Activated CD4-positive, alpha-beta T cell treated with anti-CD3 and anti-CD28 coated beads, Interleukin-2, Interleukin-4, amounts not matched to agents 100 ng/mL and 50 ng/mL, durations not matched to agents 16 hours and 8 hours (primary cell): ENCODE data around the gene CDH13.

Source experiments
- DNase-seq: peaks from one replicate; pipeline ENCODE4 v3.0.0-alpha.2; 2020; ENCODE audit warnings: low spot score

CDH13 gene

GRCh38 chr16:82788919-82789318, 162.2 kb downstream of the CDH13 start:
- DNase-seq, result no peak

- DNase-seq, result no peak
Measured at GRCh38 chr16:82792693-82793092, 165.9 kb downstream of the CDH13 start.

GRCh38 chr16:82793528-82794245, 166.9 kb downstream of the CDH13 start:
- no peak for DNase-seq

- DNase-seq, result no peak
Measured at GRCh38 chr16:82796047-82796446, 169.3 kb downstream of the CDH13 start.

GRCh38 chr16:82801361-82801760, 174.6 kb downstream of the CDH13 start:
- DNase-seq, result peak; percentile 82

GRCh38 chr16:82805866-82806265, 179.1 kb downstream of the CDH13 start:
- no peak for DNase-seq

- no peak for DNase-seq
Measured at GRCh38 chr16:82807311-82807710, 180.5 kb downstream of the CDH13 start.

- DNase-seq, result no peak
Measured at GRCh38 chr16:82808036-82808435, 181.3 kb downstream of the CDH13 start.

GRCh38 chr16:82810077-82810476, 183.3 kb downstream of the CDH13 start:
- DNase-seq, result no peak

GRCh38 chr16:82814059-82814458, 187.3 kb downstream of the CDH13 start:
- no peak for DNase-seq

- no peak for DNase-seq
Measured at GRCh38 chr16:82819286-82819685, 192.5 kb downstream of the CDH13 start.

GRCh38 chr16:82820855-82821254, 194.1 kb downstream of the CDH13 start:
- DNase-seq, result no peak

GRCh38 chr16:82824408-82824807, 197.6 kb downstream of the CDH13 start:
- DNase-seq, result no peak

- DNase-seq, result no peak
Measured at GRCh38 chr16:82829301-82829700, 202.5 kb downstream of the CDH13 start.

- no peak for DNase-seq
Measured at GRCh38 chr16:82830944-82831343, 204.2 kb downstream of the CDH13 start.

GRCh38 chr16:82832821-82833220, 206.1 kb downstream of the CDH13 start:
- DNase-seq, result no peak

- DNase-seq, result no peak
Measured at GRCh38 chr16:82833378-82833993, 206.7 kb downstream of the CDH13 start.

GRCh38 chr16:82834151-82834815, 207.5 kb downstream of the CDH13 start:
- no peak for DNase-seq

- no peak for DNase-seq
Measured at GRCh38 chr16:82835487-82836155, 208.9 kb downstream of the CDH13 start.

- no peak for DNase-seq
Measured at GRCh38 chr16:82841108-82841507, 214.3 kb downstream of the CDH13 start.

- DNase-seq, result no peak
Measured at GRCh38 chr16:82843606-82844271, 217.0 kb downstream of the CDH13 start.

GRCh38 chr16:82845116-82845515, 218.3 kb downstream of the CDH13 start:
- no peak for DNase-seq
